Nephron progenitor cell (in vitro differentiated cells): Measurements from ENCODE around the gene CRYBB1.
A peak's percentile ranks its signal among the peaks of the same experiment; 100 is the strongest.

Source experiments
- DNase-seq: peaks from one replicate; pipeline ENCODE4 v3.0.0; 2021
- H3K27ac Mint-ChIP-seq: 2 replicates; pipeline ENCODE4 v1.8.0; 2021; ENCODE audit warnings: mild to moderate bottlenecking, moderate library complexity, mixed read lengths
- H3K27me3 Mint-ChIP-seq: 2 replicates; pipeline ENCODE4 v1.8.0; 2021; ENCODE audit warnings: mild to moderate bottlenecking, low read depth, mixed read lengths; ENCODE audit not compliant: poor library complexity
- H3K36me3 Mint-ChIP-seq: 2 replicates; pipeline ENCODE4 v1.8.0; 2021; ENCODE audit warnings: low read depth, mixed read lengths
- H3K4me1 Mint-ChIP-seq: 2 replicates; pipeline ENCODE4 v1.8.0; 2021; ENCODE audit warnings: mixed read lengths
- H3K4me3 Mint-ChIP-seq: 2 replicates; pipeline ENCODE4 v1.8.0; 2021; ENCODE audit warnings: mild to moderate bottlenecking, moderate library complexity, mixed read lengths
- H3K9me3 Mint-ChIP-seq: 2 replicates; pipeline ENCODE4 v1.8.0; 2021; ENCODE audit warnings: mild to moderate bottlenecking, moderate library complexity, mixed read lengths
- CTCF ChIP-seq: fragments of 200-600 bp; sonication (generic); IDR thresholded peaks from 2 replicates; pipeline ENCODE4 v1.5.0; 2021; ENCODE audit warnings: antibody characterized with exemption

CRYBB1 gene

GRCh38 chr22:26651815-26652214 is 34.0 kb upstream of the CRYBB1 start:
- Mint-ChIP-seq H3K4me3 (no peak overlapping the region), H3K27me3 (peaks cover 98% of the 10 kb centered on the region), H3K4me1 (peaks cover 27% of the 10 kb centered on the region), H3K36me3 (no peaks in the 10 kb centered on the region), H3K9me3 (no peaks in the 10 kb centered on the region), H3K27ac (no peak overlapping the region)
- no peak for TF ChIP-seq CTCF
- DNase-seq: no peak

GRCh38 chr22:26650722-26651421 is 33.0 kb upstream of the CRYBB1 start:
- no peak for TF ChIP-seq CTCF
- Mint-ChIP-seq H3K27ac (no peak overlapping the region), H3K4me1 (peaks cover 36% of the 10 kb centered on the region), H3K4me3 (no peak overlapping the region), H3K9me3 (no peaks in the 10 kb centered on the region), H3K36me3 (no peaks in the 10 kb centered on the region), H3K27me3 (peaks cover 98% of the 10 kb centered on the region)
- DNase-seq: no peak

- Mint-ChIP-seq H3K4me3 (peak overlapping the region; percentile 72), H3K4me1 (peaks cover 57% of the 10 kb centered on the region), H3K27ac (no peak overlapping the region), H3K27me3 (peaks cover 85% of the 10 kb centered on the region), H3K9me3 (no peaks in the 10 kb centered on the region), H3K36me3 (no peaks in the 10 kb centered on the region)
- no peak for TF ChIP-seq CTCF
- DNase-seq: no peak
Observed at GRCh38 chr22:26648528-26649388, 30.9 kb upstream of the CRYBB1 start.

- Mint-ChIP-seq H3K27ac (no peak overlapping the region), H3K4me1 (peaks cover 62% of the 10 kb centered on the region), H3K36me3 (no peaks in the 10 kb centered on the region), H3K9me3 (no peaks in the 10 kb centered on the region), H3K27me3 (peaks cover 78% of the 10 kb centered on the region), H3K4me3 (peak overlapping the region; percentile 72)
- peak; percentile 24 for DNase-seq
- TF ChIP-seq CTCF: no peak
Observed at GRCh38 chr22:26648011-26648497, 30.2 kb upstream of the CRYBB1 start.

GRCh38 chr22:26646158-26646557 is 28.3 kb upstream of the CRYBB1 start:
- Mint-ChIP-seq H3K4me3 (no peak overlapping the region), H3K27ac (no peak overlapping the region), H3K4me1 (peaks cover 81% of the 10 kb centered on the region), H3K36me3 (no peaks in the 10 kb centered on the region), H3K27me3 (peaks cover 68% of the 10 kb centered on the region), H3K9me3 (no peaks in the 10 kb centered on the region)
- no peak for TF ChIP-seq CTCF
- DNase-seq: no peak
